GM12891 (cell line): ENCODE results near the gene SLC22A23.

Experiments
- PAX5 ChIP-seq: IDR thresholded peaks from 2 replicates; pipeline ENCODE4 v1.6.1; 2011; ENCODE audit warnings: low read length, moderate library complexity, mild to moderate bottlenecking; ENCODE audit not compliant: insufficient read depth, severe bottlenecking
- POLR2A ChIP-seq: IDR thresholded peaks from 2 replicates; pipeline ENCODE4 v1.6.1; 2011; ENCODE audit warnings: low read depth, low read length, control low read depth
- POLR2AphosphoS5 ChIP-seq: IDR thresholded peaks from 2 replicates; pipeline ENCODE4 v1.6.1; 2011; ENCODE audit warnings: low read depth, low read length, control low read depth
- POU2F2 ChIP-seq: IDR thresholded peaks from 2 replicates; pipeline ENCODE4 v1.6.1; 2011; ENCODE audit warnings: low read depth, mild to moderate bottlenecking, control low read depth, low read length, moderate library complexity
- TAF1 ChIP-seq: IDR thresholded peaks from 2 replicates; pipeline ENCODE4 v1.6.1; 2011; ENCODE audit warnings: low read depth, low read length, control low read depth

DNA sequence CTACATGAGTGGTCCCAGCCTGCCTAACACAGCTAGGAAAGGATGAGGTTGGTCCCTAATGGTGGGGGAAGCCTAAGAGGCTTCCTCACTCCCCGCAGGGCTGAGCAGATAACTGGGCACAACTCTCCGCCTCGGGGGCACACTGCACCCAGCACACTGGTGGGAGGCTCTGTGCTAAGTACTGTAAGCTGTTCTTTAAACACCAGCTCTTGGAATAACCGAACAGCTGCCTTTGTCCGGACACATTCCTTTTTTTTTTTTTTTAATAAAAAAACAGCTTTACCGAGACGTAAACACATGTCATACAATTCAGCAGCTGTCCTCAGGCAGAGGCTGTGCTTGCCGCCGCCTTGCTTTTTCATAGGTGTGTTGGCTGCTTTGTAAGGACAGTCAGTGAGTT lies 191.2 kb downstream of the SLC22A23 start:
- no peak for TF ChIP-seq POLR2A
- TF ChIP-seq POLR2AphosphoS5, result no peak
- TF ChIP-seq POU2F2, result no peak
- TF ChIP-seq TAF1, result no peak
- no peak for TF ChIP-seq PAX5
